ENCODE data around the gene JAKMIP1. TPM values are rescaled to one million over a fixed set of nuclear protein-coding genes. Genes with fewer than 3 reads are reported as not detected.

The JAKMIP1 gene
- polyA plus RNA-seq, 1 donor from 2014 or later = 15.3 TPM

DNA sequence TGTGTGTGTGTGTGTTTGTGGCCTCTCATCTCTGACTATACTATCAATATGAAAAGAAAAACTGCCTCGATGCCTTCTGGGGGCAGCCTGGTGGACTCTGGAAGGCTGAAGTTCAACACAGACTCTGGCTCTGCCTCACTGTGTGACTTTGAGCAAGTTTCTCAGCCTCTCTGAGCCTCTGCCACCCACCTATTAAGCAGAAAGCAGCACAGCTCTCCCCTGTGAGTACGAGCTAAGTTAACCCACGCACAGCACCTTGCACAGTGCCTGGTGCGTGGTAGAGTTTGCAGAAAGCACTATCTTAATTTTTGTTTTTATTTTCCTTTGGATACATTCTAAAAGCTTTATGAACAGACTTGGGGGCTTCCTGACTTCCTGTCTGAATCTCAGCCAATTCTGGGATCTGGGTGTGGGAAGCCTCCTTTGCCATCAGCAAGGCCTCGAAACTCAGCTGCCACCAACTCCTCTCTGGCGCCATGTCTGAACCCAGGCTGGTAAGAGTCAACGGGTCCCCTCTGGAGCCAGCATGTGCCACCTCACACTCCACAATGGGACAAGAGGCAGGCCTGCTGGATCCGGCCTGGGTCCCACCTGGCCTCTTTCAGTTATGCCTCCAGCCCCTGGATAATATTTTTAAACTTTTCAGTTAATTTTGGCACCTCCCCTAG is 57.3 kb downstream of the JAKMIP1 start:
- Histone ChIP-seq H3K9me2 (ENCODE audit: insufficient read depth, low read length) (no peaks in the 10 kb centered on the region), H3K27me3 (ENCODE audit: insufficient read depth, low read depth, low read length) (no peaks in the 10 kb centered on the region), H3F3A (ENCODE audit: insufficient read depth, low read length, poor library complexity, severe bottlenecking) (no peaks in the 10 kb centered on the region), H3K9me3 (ENCODE audit: low read length) (peaks cover 3% of the 10 kb centered on the region), H3K9ac (ENCODE audit: low read length) (no peak overlapping the region), H3K36me3 (ENCODE audit: insufficient read depth, low read length) (no peaks in the 10 kb centered on the region), H4K20me1 (ENCODE audit: insufficient read depth) (no peaks in the 10 kb centered on the region), H2AFZ (ENCODE audit: low read depth, low read length) (no peak overlapping the region), H3K4me2 (ENCODE audit: low read length) (no peak overlapping the region), H3K79me2 (replicated peaks; ENCODE audit: insufficient read depth, low read length) (no peaks in the 10 kb centered on the region), H3K4me3 (ENCODE audit: low read length) (no peak overlapping the region), H3K27ac (ENCODE audit: low read length) (no peak overlapping the region)
- TF ChIP-seq, protein P1, sequence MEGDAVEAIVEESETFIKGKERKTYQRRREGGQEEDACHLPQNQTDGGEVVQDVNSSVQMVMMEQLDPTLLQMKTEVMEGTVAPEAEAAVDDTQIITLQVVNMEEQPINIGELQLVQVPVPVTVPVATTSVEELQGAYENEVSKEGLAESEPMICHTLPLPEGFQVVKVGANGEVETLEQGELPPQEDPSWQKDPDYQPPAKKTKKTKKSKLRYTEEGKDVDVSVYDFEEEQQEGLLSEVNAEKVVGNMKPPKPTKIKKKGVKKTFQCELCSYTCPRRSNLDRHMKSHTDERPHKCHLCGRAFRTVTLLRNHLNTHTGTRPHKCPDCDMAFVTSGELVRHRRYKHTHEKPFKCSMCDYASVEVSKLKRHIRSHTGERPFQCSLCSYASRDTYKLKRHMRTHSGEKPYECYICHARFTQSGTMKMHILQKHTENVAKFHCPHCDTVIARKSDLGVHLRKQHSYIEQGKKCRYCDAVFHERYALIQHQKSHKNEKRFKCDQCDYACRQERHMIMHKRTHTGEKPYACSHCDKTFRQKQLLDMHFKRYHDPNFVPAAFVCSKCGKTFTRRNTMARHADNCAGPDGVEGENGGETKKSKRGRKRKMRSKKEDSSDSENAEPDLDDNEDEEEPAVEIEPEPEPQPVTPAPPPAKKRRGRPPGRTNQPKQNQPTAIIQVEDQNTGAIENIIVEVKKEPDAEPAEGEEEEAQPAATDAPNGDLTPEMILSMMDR (IDR thresholded peaks at IDR 0.05; ENCODE audit: poor library complexity, severe bottlenecking) = no peak
- TF ChIP-seq EP300 (conservative IDR thresholded peaks at IDR 0.05; ENCODE audit: poor library complexity, severe bottlenecking) = no peak
- TF ChIP-seq, protein P2, sequence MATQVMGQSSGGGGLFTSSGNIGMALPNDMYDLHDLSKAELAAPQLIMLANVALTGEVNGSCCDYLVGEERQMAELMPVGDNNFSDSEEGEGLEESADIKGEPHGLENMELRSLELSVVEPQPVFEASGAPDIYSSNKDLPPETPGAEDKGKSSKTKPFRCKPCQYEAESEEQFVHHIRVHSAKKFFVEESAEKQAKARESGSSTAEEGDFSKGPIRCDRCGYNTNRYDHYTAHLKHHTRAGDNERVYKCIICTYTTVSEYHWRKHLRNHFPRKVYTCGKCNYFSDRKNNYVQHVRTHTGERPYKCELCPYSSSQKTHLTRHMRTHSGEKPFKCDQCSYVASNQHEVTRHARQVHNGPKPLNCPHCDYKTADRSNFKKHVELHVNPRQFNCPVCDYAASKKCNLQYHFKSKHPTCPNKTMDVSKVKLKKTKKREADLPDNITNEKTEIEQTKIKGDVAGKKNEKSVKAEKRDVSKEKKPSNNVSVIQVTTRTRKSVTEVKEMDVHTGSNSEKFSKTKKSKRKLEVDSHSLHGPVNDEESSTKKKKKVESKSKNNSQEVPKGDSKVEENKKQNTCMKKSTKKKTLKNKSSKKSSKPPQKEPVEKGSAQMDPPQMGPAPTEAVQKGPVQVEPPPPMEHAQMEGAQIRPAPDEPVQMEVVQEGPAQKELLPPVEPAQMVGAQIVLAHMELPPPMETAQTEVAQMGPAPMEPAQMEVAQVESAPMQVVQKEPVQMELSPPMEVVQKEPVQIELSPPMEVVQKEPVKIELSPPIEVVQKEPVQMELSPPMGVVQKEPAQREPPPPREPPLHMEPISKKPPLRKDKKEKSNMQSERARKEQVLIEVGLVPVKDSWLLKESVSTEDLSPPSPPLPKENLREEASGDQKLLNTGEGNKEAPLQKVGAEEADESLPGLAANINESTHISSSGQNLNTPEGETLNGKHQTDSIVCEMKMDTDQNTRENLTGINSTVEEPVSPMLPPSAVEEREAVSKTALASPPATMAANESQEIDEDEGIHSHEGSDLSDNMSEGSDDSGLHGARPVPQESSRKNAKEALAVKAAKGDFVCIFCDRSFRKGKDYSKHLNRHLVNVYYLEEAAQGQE (IDR thresholded peaks at IDR 0.05; ENCODE audit: borderline replicate concordance) = no peak
- no peak for TF ChIP-seq POLR2AphosphoS5 (IDR thresholded peaks at IDR 0.05)
- no peak for TF ChIP-seq RAD21 (conservative IDR thresholded peaks at IDR 0.05)
- no peak for TF ChIP-seq SMC3 (conservative IDR thresholded peaks at IDR 0.05; ENCODE audit: poor library complexity)
- no peak for TF ChIP-seq TAF1 (IDR thresholded peaks at IDR 0.05; ENCODE audit: low read depth)
- no peak for TF ChIP-seq EZH2 (IDR thresholded peaks at IDR 0.05; ENCODE audit: borderline replicate concordance, insufficient read depth, low read length, poor library complexity, severe bottlenecking)
- no peak for TF ChIP-seq MXI1 (conservative IDR thresholded peaks at IDR 0.05; ENCODE audit: poor library complexity, severe bottlenecking)

DNA sequence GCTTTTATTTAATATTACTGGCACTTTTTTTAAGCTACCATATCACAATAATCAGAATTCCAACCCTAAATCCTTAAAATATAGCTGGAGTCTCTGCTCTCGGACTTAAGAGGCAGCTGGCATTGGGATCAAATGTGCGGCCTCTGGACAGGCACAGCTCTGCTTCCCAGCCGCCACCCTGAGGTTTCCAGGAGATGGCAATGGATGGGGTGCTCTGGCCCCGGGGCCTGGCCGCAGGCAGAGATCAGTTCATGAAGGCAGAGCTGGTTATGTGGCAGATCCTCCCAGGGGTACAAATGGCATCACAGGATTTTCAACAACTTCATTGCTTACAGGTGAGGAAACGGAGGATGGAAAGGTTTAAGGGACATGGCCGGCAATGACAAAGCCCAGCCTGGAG is 57.8 kb downstream of the JAKMIP1 start:
- Histone ChIP-seq H3K4me2 (ENCODE audit: low read length) (no peak overlapping the region), H3K27me3 (ENCODE audit: insufficient read depth, low read depth, low read length) (no peaks in the 10 kb centered on the region), H3K9ac (ENCODE audit: low read length) (no peak overlapping the region), H3K27ac (ENCODE audit: low read length) (no peak overlapping the region), H3F3A (ENCODE audit: insufficient read depth, low read length, poor library complexity, severe bottlenecking) (no peaks in the 10 kb centered on the region), H3K9me2 (ENCODE audit: insufficient read depth, low read length) (no peaks in the 10 kb centered on the region), H3K9me3 (ENCODE audit: low read length) (peaks cover 3% of the 10 kb centered on the region), H3K79me2 (replicated peaks; ENCODE audit: insufficient read depth, low read length) (no peaks in the 10 kb centered on the region), H4K20me1 (ENCODE audit: insufficient read depth) (no peaks in the 10 kb centered on the region), H2AFZ (ENCODE audit: low read depth, low read length) (no peak overlapping the region), H3K4me3 (ENCODE audit: low read length) (no peak overlapping the region), H3K36me3 (ENCODE audit: insufficient read depth, low read length) (no peaks in the 10 kb centered on the region)
- no peak for TF ChIP-seq MXI1 (conservative IDR thresholded peaks at IDR 0.05; ENCODE audit: poor library complexity, severe bottlenecking)
- TF ChIP-seq, protein P1 (IDR thresholded peaks at IDR 0.05; ENCODE audit: poor library complexity, severe bottlenecking) = no peak
- TF ChIP-seq EP300 (conservative IDR thresholded peaks at IDR 0.05; ENCODE audit: poor library complexity, severe bottlenecking) = no peak
- TF ChIP-seq RAD21 (conservative IDR thresholded peaks at IDR 0.05) = no peak
- TF ChIP-seq POLR2AphosphoS5 (IDR thresholded peaks at IDR 0.05) = no peak
- TF ChIP-seq EZH2 (IDR thresholded peaks at IDR 0.05; ENCODE audit: borderline replicate concordance, insufficient read depth, low read length, poor library complexity, severe bottlenecking) = no peak
- no peak for TF ChIP-seq TAF1 (IDR thresholded peaks at IDR 0.05; ENCODE audit: low read depth)
- TF ChIP-seq, protein P2 (IDR thresholded peaks at IDR 0.05; ENCODE audit: borderline replicate concordance) = no peak
- TF ChIP-seq SMC3 (conservative IDR thresholded peaks at IDR 0.05; ENCODE audit: poor library complexity) = no peak

Measured in neural cell (in vitro differentiated cells).